Liver (tissue), 9 donors: ENCODE measurements around the gene PSTPIP1. TPM values are rescaled to one million over a fixed set of nuclear protein-coding genes. Genes with fewer than 3 reads are reported as not detected.

Experiments
- DNase-seq: peaks from one replicate; pipeline ENCODE4 v3.0.0-alpha.2; 2017; ENCODE audit warnings: low spot score
- H3K27ac ChIP-seq, 2 donors: one replicate each; pipeline ENCODE4 v1.7.0; 2013; ENCODE audit warnings: inconsistent platforms in 2 of 2, low read length in 2 of 2, control low read depth in 1 of 2, low read depth in 1 of 2, mild to moderate bottlenecking in 1 of 2
- H3K27me3 ChIP-seq, 4 donors: one replicate each; pipeline versions ENCODE4 v1.6.1 to v1.7.0; 2013; ENCODE audit warnings: low read length in 3 of 4, inconsistent platforms in 1 of 4, mild to moderate bottlenecking in 1 of 4, moderate library complexity in 1 of 4; ENCODE audit not compliant: control insufficient read depth in 4 of 4, insufficient read depth in 4 of 4
- H3K36me3 ChIP-seq, 4 donors: one replicate each; pipeline versions ENCODE4 v1.6.1 to v1.7.0; 2013; ENCODE audit warnings: low read length in 3 of 4, mild to moderate bottlenecking in 3 of 4, low read depth in 1 of 4, moderate library complexity in 1 of 4; ENCODE audit not compliant: control insufficient read depth in 4 of 4, insufficient read depth in 3 of 4
- H3K4me1 ChIP-seq, 4 donors: one replicate each; pipeline versions ENCODE4 v1.6.1 to v1.7.0; 2013; ENCODE audit warnings: low read length in 3 of 4, mild to moderate bottlenecking in 3 of 4, moderate library complexity in 1 of 4; ENCODE audit not compliant: control insufficient read depth in 4 of 4, insufficient read depth in 4 of 4
- H3K4me3 ChIP-seq, 3 donors: one replicate each; pipeline versions ENCODE4 v1.6.1 to v1.7.0; 2013; ENCODE audit warnings: low read length in 3 of 3, control low read depth in 1 of 3, low read depth in 1 of 3, mild to moderate bottlenecking in 1 of 3
- H3K9ac ChIP-seq, 2 donors: one replicate each; pipeline ENCODE4 v1.7.0; 2013; ENCODE audit warnings: low read length in 2 of 2, mild to moderate bottlenecking in 2 of 2, moderate library complexity in 2 of 2, control low read depth in 1 of 2, low read depth in 1 of 2
- H3K9me3 ChIP-seq, 4 donors: one replicate each; pipeline versions ENCODE4 v1.6.1 to v1.7.0; 2013; ENCODE audit warnings: low read length in 3 of 4; ENCODE audit not compliant: control insufficient read depth in 4 of 4
- FOXA1 ChIP-seq: IDR thresholded peaks from 2 replicates; pipeline ENCODE4 v1.6.1; 2016; ENCODE audit warnings: antibody characterized with exemption
- FOXA2 ChIP-seq: IDR thresholded peaks from 2 replicates; pipeline ENCODE4 v1.6.1; 2016; ENCODE audit warnings: antibody characterized with exemption
- GABPA ChIP-seq, 2 donors: IDR thresholded peaks in 1 of 2; conservative IDR thresholded peaks in 1 of 2; 2 replicates each; pipeline ENCODE4 v1.6.1; 2016; ENCODE audit warnings: antibody characterized with exemption in 2 of 2, mild to moderate bottlenecking in 1 of 2, moderate library complexity in 1 of 2
- HNF4A ChIP-seq, 2 donors: conservative IDR thresholded peaks; 2 replicates each; pipeline ENCODE4 v1.6.1; 2016; ENCODE audit warnings: antibody characterized with exemption in 2 of 2, mild to moderate bottlenecking in 2 of 2
- HNF4G ChIP-seq: IDR thresholded peaks from 2 replicates; pipeline ENCODE4 v1.6.1; 2016; ENCODE audit warnings: antibody characterized with exemption
- JUND ChIP-seq, 2 donors: IDR thresholded peaks; 2 replicates each; pipeline ENCODE4 v1.6.1; 2016; ENCODE audit warnings: antibody characterized with exemption in 2 of 2
- NR2F2 ChIP-seq: IDR thresholded peaks from 2 replicates; pipeline ENCODE4 v1.6.1; 2016; ENCODE audit warnings: antibody characterized with exemption
- RAD21 ChIP-seq, 2 donors: IDR thresholded peaks; 2 replicates each; pipeline ENCODE4 v1.6.1; 2016; ENCODE audit warnings: antibody characterized with exemption in 2 of 2, mild to moderate bottlenecking in 2 of 2
- REST ChIP-seq: IDR thresholded peaks from 2 replicates; pipeline ENCODE4 v1.6.1; 2016; ENCODE audit warnings: antibody characterized with exemption, mild to moderate bottlenecking
- RXRA ChIP-seq, 2 donors: IDR thresholded peaks; 2 replicates each; pipeline ENCODE4 v1.6.1; 2017 to 2018; ENCODE audit warnings: antibody characterized with exemption in 2 of 2, mild to moderate bottlenecking in 1 of 2
- SP1 ChIP-seq: IDR thresholded peaks from 2 replicates; pipeline ENCODE4 v1.6.1; 2018; ENCODE audit warnings: antibody characterized with exemption, mild to moderate bottlenecking
- TAF1 ChIP-seq: conservative IDR thresholded peaks from 2 replicates; pipeline ENCODE4 v1.6.1; 2016; ENCODE audit warnings: antibody characterized with exemption, mild to moderate bottlenecking
- WGBS: extraction: QIAGEN DNeasy Blood & Tissue Kit; methylation state at CpG from one replicate; pipeline ENCODE4 v1.1.7; 2013; 5-methylcytosine and 5-hydroxymethylcytosine counted together
- polyA plus RNA-seq, 2 donors: library from polyadenylated mRNA; stranded (reverse) in 1 of 2; unstranded in 1 of 2; fragments of 200-250 nt in 1 of 2; fragments of >200 nt in 1 of 2; fragmentation: Nextera tagmentation in 1 of 2; extraction: Ambion mirVana in 1 of 2; gene quantifications; one replicate each; pipeline versions ENCODE4 v1.2.1 to v1.2.3, GENCODE V29; 2013 to 2015
- total RNA-seq, 2 donors: library from RNA; depleted of rRNA; stranded (reverse); fragments of >200 nt; gene quantifications; one replicate each; pipeline ENCODE4 v1.2.3, GENCODE V29; 2014
- TF ChIP-seq, protein P1 (sequence below): fragments of 150-350 bp; IDR thresholded peaks from 2 replicates; pipeline ENCODE4 v1.5.1; 2017; ENCODE audit warnings: improper control_type of control experiment, low read depth, low read length; ENCODE audit not compliant: missing input control
- TF ChIP-seq, protein P2 (sequence below): IDR thresholded peaks from 2 replicates; pipeline ENCODE4 v1.6.1; 2016; ENCODE audit warnings: antibody characterized with exemption
- donor health status: healthy.
- donor health status: healthy.
- donor health status: healthy.
- donor health status: healthy.
- donor health status: healthy.

Gene PSTPIP1
- total and polyA plus RNA-seq, 4 donors, result 1.1 to 4.6 (median 3.0) TPM

DNA sequence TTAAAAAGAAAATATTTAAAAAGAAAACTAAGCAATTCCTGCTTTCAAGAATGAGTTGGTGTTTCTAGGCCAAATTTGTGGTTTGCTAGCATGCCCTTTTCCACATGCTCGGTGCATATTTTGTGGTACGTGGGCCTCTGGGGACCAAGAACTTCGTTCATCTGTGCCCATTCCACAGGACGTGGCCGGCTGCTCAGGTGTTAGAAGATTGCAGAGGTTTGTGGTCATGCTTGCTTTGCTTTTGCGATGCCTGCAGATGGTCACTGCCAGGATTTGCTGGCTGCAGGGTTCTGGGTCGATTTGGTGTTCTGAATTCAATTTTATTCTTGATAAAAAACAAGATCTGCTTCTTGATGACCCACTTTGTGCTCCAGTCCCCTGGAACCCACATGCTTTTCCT is 7.5 kb downstream of the PSTPIP1 start (continued):
- TF ChIP-seq, protein P1, sequence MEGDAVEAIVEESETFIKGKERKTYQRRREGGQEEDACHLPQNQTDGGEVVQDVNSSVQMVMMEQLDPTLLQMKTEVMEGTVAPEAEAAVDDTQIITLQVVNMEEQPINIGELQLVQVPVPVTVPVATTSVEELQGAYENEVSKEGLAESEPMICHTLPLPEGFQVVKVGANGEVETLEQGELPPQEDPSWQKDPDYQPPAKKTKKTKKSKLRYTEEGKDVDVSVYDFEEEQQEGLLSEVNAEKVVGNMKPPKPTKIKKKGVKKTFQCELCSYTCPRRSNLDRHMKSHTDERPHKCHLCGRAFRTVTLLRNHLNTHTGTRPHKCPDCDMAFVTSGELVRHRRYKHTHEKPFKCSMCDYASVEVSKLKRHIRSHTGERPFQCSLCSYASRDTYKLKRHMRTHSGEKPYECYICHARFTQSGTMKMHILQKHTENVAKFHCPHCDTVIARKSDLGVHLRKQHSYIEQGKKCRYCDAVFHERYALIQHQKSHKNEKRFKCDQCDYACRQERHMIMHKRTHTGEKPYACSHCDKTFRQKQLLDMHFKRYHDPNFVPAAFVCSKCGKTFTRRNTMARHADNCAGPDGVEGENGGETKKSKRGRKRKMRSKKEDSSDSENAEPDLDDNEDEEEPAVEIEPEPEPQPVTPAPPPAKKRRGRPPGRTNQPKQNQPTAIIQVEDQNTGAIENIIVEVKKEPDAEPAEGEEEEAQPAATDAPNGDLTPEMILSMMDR, result no peak
- no peak for TF ChIP-seq NR2F2
- no peak for TF ChIP-seq RXRA (IDR thresholded peaks at IDR 0.05)
- no peak for TF ChIP-seq TAF1
- TF ChIP-seq, protein P2, sequence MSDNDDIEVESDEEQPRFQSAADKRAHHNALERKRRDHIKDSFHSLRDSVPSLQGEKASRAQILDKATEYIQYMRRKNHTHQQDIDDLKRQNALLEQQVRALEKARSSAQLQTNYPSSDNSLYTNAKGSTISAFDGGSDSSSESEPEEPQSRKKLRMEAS, result no peak
- no peak for TF ChIP-seq HNF4A (conservative IDR thresholded peaks at IDR 0.05)
- no peak for TF ChIP-seq RAD21 (IDR thresholded peaks at IDR 0.05)
- no peak for TF ChIP-seq HNF4G
- TF ChIP-seq GABPA (IDR thresholded peaks at IDR 0.05 in 1 of 2, conservative IDR thresholded peaks at IDR 0.05 in 1 of 2), result no peak

DNA sequence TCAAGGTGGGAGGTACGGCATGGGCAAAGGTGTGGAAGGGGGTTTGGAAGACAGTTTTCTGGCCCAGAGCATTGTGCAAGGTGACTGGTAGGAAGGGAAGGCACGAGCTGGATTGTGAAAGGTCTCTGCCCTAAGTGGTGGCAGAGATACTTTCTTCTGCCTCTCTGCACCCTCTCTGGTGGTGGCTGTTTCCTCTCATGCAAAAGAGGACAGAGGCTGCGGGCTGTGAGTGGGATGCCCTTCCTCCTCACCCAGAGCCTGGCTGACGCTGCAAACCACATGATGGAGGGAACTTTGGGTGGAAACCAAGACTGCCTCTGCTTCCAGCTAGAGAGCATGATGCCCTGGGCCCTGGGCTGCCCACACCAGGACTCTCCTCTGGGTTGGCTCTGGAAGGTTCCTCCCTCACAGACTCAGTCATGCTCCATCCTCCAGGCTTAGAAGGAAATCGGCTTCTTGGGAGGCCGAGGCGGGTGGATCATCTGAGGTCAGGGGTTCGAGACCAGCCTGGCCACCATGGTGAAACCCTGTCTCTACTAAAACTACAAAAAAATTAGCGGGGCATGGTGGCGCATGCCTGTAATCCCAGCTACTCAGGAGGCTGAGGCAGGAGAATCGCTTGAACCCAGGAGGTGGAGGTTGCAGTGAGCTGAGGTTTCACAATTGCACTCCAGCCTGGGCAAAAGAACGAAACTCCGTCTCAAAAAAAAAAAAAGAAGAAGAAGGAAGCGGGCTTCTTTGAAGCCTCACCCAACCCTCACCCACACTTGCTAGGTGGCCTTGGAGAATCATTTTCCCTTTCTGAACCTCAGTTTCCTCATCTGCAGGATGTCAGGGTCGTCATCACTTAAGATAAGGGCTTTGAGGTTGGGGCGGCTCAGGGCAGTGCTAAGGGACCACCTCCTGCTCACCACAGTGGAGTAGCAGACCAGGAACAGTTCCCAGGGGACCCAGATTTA is 8.3 kb downstream of the PSTPIP1 start:
- Histone ChIP-seq H3K27ac (peak overlapping the region; percentile 18 to 20), H3K9me3 (no peaks in the 10 kb centered on the region), H3K36me3 (no peaks in the 10 kb centered on the region), H3K9ac (no peak overlapping the region), H3K4me1 (no peaks in the 10 kb centered on the region), H3K27me3 (no peaks in the 10 kb centered on the region), H3K4me3 (no peak overlapping the region)
- TF ChIP-seq, protein P2, result no peak
- TF ChIP-seq HNF4G, result no peak
- TF ChIP-seq JUND (IDR thresholded peaks at IDR 0.05), result no peak
- TF ChIP-seq FOXA1, result no peak
- no peak for TF ChIP-seq REST
- no peak for TF ChIP-seq RAD21 (IDR thresholded peaks at IDR 0.05)
- TF ChIP-seq HNF4A (conservative IDR thresholded peaks at IDR 0.05), result no peak
- TF ChIP-seq, protein P1, result no peak
- no peak for TF ChIP-seq FOXA2
- no peak for TF ChIP-seq SP1
- WGBS, result 76% methylated on average over 16 of the region's 16 CpGs
- DNase-seq, result no peak
